Body of pancreas (tissue), 4 donors: ENCODE data around the gene BRF1. TPM values are rescaled to one million over a fixed set of nuclear protein-coding genes. Genes with fewer than 3 reads are reported as not detected.

Source experiments
- ATAC-seq: fragments of 150-250 bp; one replicate; pipeline ENCODE4 v1.9.1; 2016
- DNase-seq, 4 donors: peaks; one replicate each; pipeline ENCODE4 v3.0.0-alpha.2; 2019
- H3K27ac ChIP-seq, 4 donors: fragments of 200-600 bp; sonication (generic); 1 replicate in 3 of 4; 2 replicates in 1 of 4; pipeline versions ENCODE4 v1.5.1 to v1.6.1; 2016 to 2019; ENCODE audit warnings: mild to moderate bottlenecking in 1 of 4, mixed read lengths in 1 of 4, moderate library complexity in 1 of 4
- H3K27me3 ChIP-seq, 2 donors: fragments of 200-600 bp; sonication (generic); one replicate each; pipeline ENCODE4 v1.6.0; 2016; ENCODE audit warnings: mild to moderate bottlenecking in 1 of 2
- H3K36me3 ChIP-seq, 2 donors: fragments of 200-600 bp; sonication (generic); replicated peaks in 1 of 2; 2 replicates each; pipeline ENCODE4 v1.5.1; 2016; ENCODE audit warnings: low read depth in 2 of 2; ENCODE audit not compliant: insufficient read depth in 1 of 2
- H3K4me1 ChIP-seq: fragments of 200-600 bp; sonication (generic); one replicate; pipeline ENCODE4 v1.6.0; 2016
- H3K4me3 ChIP-seq, 2 donors: fragments of 200-600 bp; sonication (generic); 1 replicate in 1 of 2; 2 replicates in 1 of 2; pipeline ENCODE4 v1.5.1; 2016 to 2019
- H3K9me3 ChIP-seq, 3 donors: fragments of 200-600 bp; sonication (generic); 1 replicate in 2 of 3; 2 replicates in 1 of 3; pipeline ENCODE4 v1.5.1; 2016
- POLR2A ChIP-seq, 3 donors: fragments of 450-650 bp; IDR thresholded peaks; one replicate each; pipeline ENCODE4 v1.6.1; 2016; ENCODE audit warnings: antibody characterized with exemption in 3 of 3, mild to moderate bottlenecking in 2 of 3
- WGBS, 2 donors: methylation state at CpG; one replicate each; pipeline ENCODE4 v1.1.5; 2017; 5-methylcytosine and 5-hydroxymethylcytosine counted together
- intact Hi-C: fragments of 100-400 bp; cut with DNase I; formaldehyde crosslinking; loops from one replicate; pipeline ENCODE4 v1.15.1; 2023
- total RNA-seq, 2 donors: library from RNA; depleted of rRNA; stranded (reverse); fragments of >200 nt; gene quantifications; one replicate each; pipeline ENCODE4 v1.1.0, GENCODE V29; 2016
- TF ChIP-seq, protein P1 (sequence below), 7 experiments: fragments of 450-650 bp in 4 of 7; fragments of 200-600 bp in 3 of 7; sonication (generic) in 3 of 7; IDR thresholded peaks; one replicate each; pipeline ENCODE4 v1.5.1; 2016 to 2019; ENCODE audit warnings: antibody characterized with exemption in 7 of 7

The BRF1 gene
- 10 to 100 TPM; 54.5 to 86.7 TPM for total RNA-seq

- Histone ChIP-seq H3K9me3 (no peaks in the 10 kb centered on the region), H3K36me3 (no peaks in the 10 kb centered on the region), H3K4me3 (peak within 1 kb of the TSS; percentile 48 to 59), H3K4me1 (peaks cover 26% of the 10 kb centered on the region), H3K27ac (peak within 1 kb of the TSS; percentile 94 to 99 (median 98)), H3K27me3 (no peaks in the 10 kb centered on the region)
- intact Hi-C loops = no loop called here
- DNase-seq = peak; percentile 95 to 97 (median 96)
- peak; percentile 91 for ATAC-seq
- TF ChIP-seq, protein P1, sequence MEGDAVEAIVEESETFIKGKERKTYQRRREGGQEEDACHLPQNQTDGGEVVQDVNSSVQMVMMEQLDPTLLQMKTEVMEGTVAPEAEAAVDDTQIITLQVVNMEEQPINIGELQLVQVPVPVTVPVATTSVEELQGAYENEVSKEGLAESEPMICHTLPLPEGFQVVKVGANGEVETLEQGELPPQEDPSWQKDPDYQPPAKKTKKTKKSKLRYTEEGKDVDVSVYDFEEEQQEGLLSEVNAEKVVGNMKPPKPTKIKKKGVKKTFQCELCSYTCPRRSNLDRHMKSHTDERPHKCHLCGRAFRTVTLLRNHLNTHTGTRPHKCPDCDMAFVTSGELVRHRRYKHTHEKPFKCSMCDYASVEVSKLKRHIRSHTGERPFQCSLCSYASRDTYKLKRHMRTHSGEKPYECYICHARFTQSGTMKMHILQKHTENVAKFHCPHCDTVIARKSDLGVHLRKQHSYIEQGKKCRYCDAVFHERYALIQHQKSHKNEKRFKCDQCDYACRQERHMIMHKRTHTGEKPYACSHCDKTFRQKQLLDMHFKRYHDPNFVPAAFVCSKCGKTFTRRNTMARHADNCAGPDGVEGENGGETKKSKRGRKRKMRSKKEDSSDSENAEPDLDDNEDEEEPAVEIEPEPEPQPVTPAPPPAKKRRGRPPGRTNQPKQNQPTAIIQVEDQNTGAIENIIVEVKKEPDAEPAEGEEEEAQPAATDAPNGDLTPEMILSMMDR (IDR thresholded peaks at IDR 0.05) = peak in 1 of 7 experiments; percentile 15
- peak in 1 of 3 donors; percentile 58 for TF ChIP-seq POLR2A (IDR thresholded peaks at IDR 0.05)
- WGBS, 2 donors = 1% methylated on average over 81 of the region's 90 CpGs; no CpG with 5 or more reads in 1 of the 2 donors
Observed at GRCh38 chr14:105300542-105301102, at the start of gene BRF1. Gene BRF1, minus strand, starts transcription at chr14:105301001. Its CDS starts 372 bp downstream, at chr14:105300629.

- no peak overlapping the region for H3K4me3 ChIP-seq
- TF ChIP-seq, protein P1 (IDR thresholded peaks at IDR 0.05) = no peak
- TF ChIP-seq POLR2A (IDR thresholded peaks at IDR 0.05) = no peak
- H3K9me3 ChIP-seq = no peaks in the 10 kb centered on the region
- DNase-seq (no peak), ATAC-seq (no peak)
- no peaks in the 10 kb centered on the region for H3K36me3 ChIP-seq
- H3K27me3 ChIP-seq = no peaks in the 10 kb centered on the region
- intact Hi-C loops = loop anchor here (5.0 kb wide), 3 partner anchors 63 to 263 kb away; no protein-coding TSS in a partner anchor
- H3K4me1 ChIP-seq = peaks cover 15% of the 10 kb centered on the region
- H3K27ac ChIP-seq = no peak overlapping the region
- WGBS, 2 donors = 83 to 91% methylated on average over 6 to 11 of the region's 11 CpGs
Observed at GRCh38 chr14:105349992-105350391, 49.2 kb upstream of the BRF1 start.

DNA sequence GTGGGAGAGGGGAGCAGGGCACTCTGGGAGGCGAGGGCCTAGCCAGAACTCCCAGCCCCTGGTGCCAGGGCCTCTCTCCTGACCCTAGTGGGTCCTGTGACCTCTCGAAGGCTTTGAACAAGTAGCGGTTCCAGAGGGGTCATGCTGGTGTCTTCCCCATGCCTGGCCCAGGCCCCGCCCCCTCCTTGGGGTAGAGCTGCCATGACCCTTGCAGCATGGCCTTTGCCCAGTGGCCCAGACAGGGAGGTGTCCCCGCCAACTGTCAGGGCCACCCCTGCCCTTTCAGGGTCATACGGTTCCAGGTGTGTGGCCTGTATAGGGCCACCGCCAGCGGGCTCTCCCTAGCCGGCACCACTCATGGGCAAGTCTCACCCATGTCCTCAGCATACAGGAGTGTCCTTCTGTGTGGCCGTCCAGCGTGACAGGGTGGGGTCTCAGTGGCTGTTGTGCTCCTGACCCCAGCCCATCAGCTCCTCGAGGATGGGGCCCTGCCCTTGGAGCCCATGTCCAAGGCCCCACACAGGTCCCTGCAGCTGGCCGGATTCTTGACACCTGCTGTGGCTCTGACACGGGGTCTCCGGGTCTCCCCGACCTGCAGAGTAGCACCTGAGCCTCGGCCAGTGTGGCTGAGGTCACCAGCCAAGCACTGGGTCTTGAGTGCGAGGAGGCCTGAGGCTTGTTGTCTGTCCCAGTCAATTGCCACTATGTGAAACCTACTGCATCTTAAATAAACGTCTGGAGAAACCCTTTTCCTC, 48.3 kb upstream of the BRF1 start:
- TF ChIP-seq, protein P1 (IDR thresholded peaks at IDR 0.05) = no peak
- TF ChIP-seq POLR2A (IDR thresholded peaks at IDR 0.05) = no peak
- Histone ChIP-seq H3K36me3 (no peaks in the 10 kb centered on the region), H3K9me3 (no peaks in the 10 kb centered on the region), H3K4me1 (peaks cover 15% of the 10 kb centered on the region), H3K27ac (no peak overlapping the region), H3K27me3 (no peaks in the 10 kb centered on the region), H3K4me3 (no peak overlapping the region)
- no peak for ATAC-seq
- DNase-seq = no peak
- intact Hi-C loops = loop anchor here (5.0 kb wide), 2 partner anchors 62 to 147 kb away; no protein-coding TSS in a partner anchor
- 87 to 100% methylated on average over 2 to 11 of the region's 19 CpGs for WGBS, 2 donors

- Histone ChIP-seq H3K27ac (no peak overlapping the region), H3K36me3 (no peaks in the 10 kb centered on the region), H3K27me3 (no peaks in the 10 kb centered on the region), H3K9me3 (no peaks in the 10 kb centered on the region), H3K4me3 (no peak overlapping the region), H3K4me1 (peaks cover 16% of the 10 kb centered on the region)
- 85 to 87% methylated on average over 15 to 19 of the region's 26 CpGs for WGBS, 2 donors
- intact Hi-C loops = loop anchor here (5.0 kb wide), 2 partner anchors 61 to 146 kb away; no protein-coding TSS in a partner anchor
- no peak for ATAC-seq
- TF ChIP-seq, protein P1 (IDR thresholded peaks at IDR 0.05) = no peak
- TF ChIP-seq POLR2A (IDR thresholded peaks at IDR 0.05) = no peak
- DNase-seq = no peak
Observed at GRCh38 chr14:105348169-105348944, 47.6 kb upstream of the BRF1 start.
